ENCODE results near the gene STARD10.

DNA sequence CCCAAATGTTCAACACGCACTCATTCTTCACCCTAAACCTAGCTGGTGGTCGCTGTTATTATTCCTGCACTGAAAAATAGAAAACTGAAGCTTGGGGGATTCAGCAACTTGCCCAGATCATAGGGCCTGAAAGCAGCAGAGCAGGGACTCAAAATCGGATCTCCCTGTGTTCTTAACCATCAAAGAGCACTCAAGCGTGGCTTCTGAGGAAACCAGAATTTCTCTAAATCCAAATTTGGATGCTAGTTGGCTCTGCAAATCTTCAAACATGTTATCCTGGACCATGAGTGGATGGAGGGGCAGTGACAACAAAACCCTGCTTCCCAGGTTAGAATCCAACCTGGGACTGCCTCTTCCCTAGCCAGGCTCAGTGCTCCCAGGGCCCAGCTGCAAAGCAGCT, 30.0 kb downstream of the STARD10 start:
- no peak for TF ChIP-seq POLR2AphosphoS5 (IDR thresholded peaks at IDR 0.05)
- TF ChIP-seq, protein P1, sequence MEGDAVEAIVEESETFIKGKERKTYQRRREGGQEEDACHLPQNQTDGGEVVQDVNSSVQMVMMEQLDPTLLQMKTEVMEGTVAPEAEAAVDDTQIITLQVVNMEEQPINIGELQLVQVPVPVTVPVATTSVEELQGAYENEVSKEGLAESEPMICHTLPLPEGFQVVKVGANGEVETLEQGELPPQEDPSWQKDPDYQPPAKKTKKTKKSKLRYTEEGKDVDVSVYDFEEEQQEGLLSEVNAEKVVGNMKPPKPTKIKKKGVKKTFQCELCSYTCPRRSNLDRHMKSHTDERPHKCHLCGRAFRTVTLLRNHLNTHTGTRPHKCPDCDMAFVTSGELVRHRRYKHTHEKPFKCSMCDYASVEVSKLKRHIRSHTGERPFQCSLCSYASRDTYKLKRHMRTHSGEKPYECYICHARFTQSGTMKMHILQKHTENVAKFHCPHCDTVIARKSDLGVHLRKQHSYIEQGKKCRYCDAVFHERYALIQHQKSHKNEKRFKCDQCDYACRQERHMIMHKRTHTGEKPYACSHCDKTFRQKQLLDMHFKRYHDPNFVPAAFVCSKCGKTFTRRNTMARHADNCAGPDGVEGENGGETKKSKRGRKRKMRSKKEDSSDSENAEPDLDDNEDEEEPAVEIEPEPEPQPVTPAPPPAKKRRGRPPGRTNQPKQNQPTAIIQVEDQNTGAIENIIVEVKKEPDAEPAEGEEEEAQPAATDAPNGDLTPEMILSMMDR (IDR thresholded peaks at IDR 0.05 in 8 of 11, conservative IDR thresholded peaks at IDR 0.05 in 3 of 11): no peak
- no peak for TF ChIP-seq POLR2A (IDR thresholded peaks at IDR 0.05)

All from spleen (tissue), 7 donors.